WTC11 (cell line): Measurements from ENCODE around the gene BBS9. TPM values are rescaled to one million over a fixed set of nuclear protein-coding genes. Genes with fewer than 3 reads are reported as not detected.
A peak's percentile ranks its signal among the peaks of the same experiment; 100 is the strongest.

Experiments
- ATAC-seq: fragments of 200-7000 bp; cut with Tn5 transposase; 2 replicates; pipeline ENCODE4 v1.10.0; 2021; ENCODE audit warnings: mild to moderate bottlenecking, moderate library complexity
- CTCF ChIA-PET: fragments of 300-600 bp; sonication (Branson Sonifier 250); formaldehyde crosslinking; loops from one replicate; lab custom pipeline; 2021; ENCODE audit warnings: antibody characterized with exemption; lab: Charles Lee
- POLR2A ChIA-PET: fragments of 350-600 bp; sonication (Branson Sonifier 250); formaldehyde crosslinking; loops from one replicate; lab custom pipeline; 2021; ENCODE audit warnings: antibody characterized with exemption; lab: Charles Lee
- DNase-seq: peaks from one replicate; pipeline ENCODE4 v3.0.0; 2021; ENCODE audit warnings: low spot score
- H3K27ac Mint-ChIP-seq: 2 replicates; pipeline ENCODE4 v1.8.0; 2021; ENCODE audit warnings: mixed read lengths
- H3K27me3 Mint-ChIP-seq: 2 replicates; pipeline ENCODE4 v1.8.0; 2021; ENCODE audit warnings: low read depth, mild to moderate bottlenecking, moderate library complexity, mixed read lengths
- H3K36me3 Mint-ChIP-seq: 2 replicates; pipeline ENCODE4 v1.8.0; 2021; ENCODE audit warnings: mixed read lengths
- H3K4me1 Mint-ChIP-seq: 2 replicates; pipeline ENCODE4 v1.8.0; 2022; ENCODE audit warnings: mixed read lengths
- H3K4me3 Mint-ChIP-seq: 2 replicates; pipeline ENCODE4 v1.8.0; 2021; ENCODE audit warnings: mild to moderate bottlenecking, moderate library complexity, mixed read lengths
- H3K9me3 Mint-ChIP-seq: 2 replicates; pipeline ENCODE4 v1.8.0; 2021; ENCODE audit warnings: mixed read lengths
- CREB1 ChIP-seq: sonication (generic); formaldehyde crosslinking; IDR thresholded peaks from 2 replicates; pipeline ENCODE4 v1.8.0; 2023; ENCODE audit warnings: mild to moderate bottlenecking, missing genetic modification reagents
- ETV6 ChIP-seq: sonication (generic); formaldehyde crosslinking; IDR thresholded peaks from 2 replicates; pipeline ENCODE4 v1.8.1; 2022; ENCODE audit warnings: mild to moderate bottlenecking, missing genetic modification reagents
- GABPB1 ChIP-seq: sonication (generic); formaldehyde crosslinking; IDR thresholded peaks from 2 replicates; pipeline ENCODE4 v1.8.1; 2023; ENCODE audit warnings: mild to moderate bottlenecking, missing genetic modification reagents
- GRHL2 ChIP-seq: fragments of 250-450 bp; sonication (Bioruptor Pico); IDR thresholded peaks from 2 replicates; pipeline ENCODE4 v1.8.0; 2022; ENCODE audit warnings: mild to moderate bottlenecking, moderate library complexity; ENCODE audit not compliant: insufficient replicate concordance, severe bottlenecking
- JAZF1 ChIP-seq: fragments of 250-450 bp; sonication (Bioruptor Pico); IDR thresholded peaks from 2 replicates; pipeline ENCODE4 v1.9.0; 2021; ENCODE audit warnings: moderate library complexity, mild to moderate bottlenecking, inconsistent platforms
- JUN ChIP-seq: sonication (generic); formaldehyde crosslinking; IDR thresholded peaks from 2 replicates; pipeline ENCODE4 v1.8.0; 2023; ENCODE audit warnings: mild to moderate bottlenecking, missing genetic modification reagents
- MXD4 ChIP-seq: fragments of 250-450 bp; sonication (Bioruptor Pico); IDR thresholded peaks from 2 replicates; pipeline ENCODE4 v1.8.0; 2021; ENCODE audit warnings: mild to moderate bottlenecking, moderate library complexity, borderline replicate concordance
- NFATC4 ChIP-seq: fragments of 250-450 bp; sonication (Bioruptor Pico); IDR thresholded peaks from 2 replicates; pipeline ENCODE4 v1.9.0; 2021; ENCODE audit warnings: mild to moderate bottlenecking
- NFYB ChIP-seq: sonication (generic); formaldehyde crosslinking; conservative IDR thresholded peaks from 2 replicates; pipeline ENCODE4 v1.8.0; 2022; ENCODE audit warnings: low read depth, missing genetic modification reagents
- NR3C1 ChIP-seq: sonication (generic); formaldehyde crosslinking; conservative IDR thresholded peaks from 2 replicates; pipeline ENCODE4 v1.8.1; 2023; ENCODE audit warnings: low read depth, mild to moderate bottlenecking, missing genetic modification reagents
- RORB ChIP-seq: fragments of 250-450 bp; sonication (Bioruptor Pico); IDR thresholded peaks from 2 replicates; pipeline ENCODE4 v1.9.0; 2021; ENCODE audit warnings: mild to moderate bottlenecking
- SOX15 ChIP-seq: fragments of 250-450 bp; sonication (Bioruptor Pico); IDR thresholded peaks from 2 replicates; pipeline ENCODE4 v1.9.0; 2021; ENCODE audit warnings: mild to moderate bottlenecking
- TP53 ChIP-seq: sonication (generic); formaldehyde crosslinking; IDR thresholded peaks from 2 replicates; pipeline ENCODE4 v1.8.1; 2023; ENCODE audit warnings: mild to moderate bottlenecking, missing genetic modification reagents
- ZBTB43 ChIP-seq: sonication (generic); formaldehyde crosslinking; IDR thresholded peaks from 2 replicates; pipeline ENCODE4 v1.8.1; 2023; ENCODE audit warnings: mild to moderate bottlenecking, missing genetic modification reagents
- ZNF138 ChIP-seq: sonication (generic); formaldehyde crosslinking; conservative IDR thresholded peaks from 2 replicates; pipeline ENCODE4 v1.8.1; 2022; ENCODE audit warnings: mild to moderate bottlenecking, moderate library complexity, missing genetic modification reagents
- ZNF416 ChIP-seq: fragments of 250-450 bp; sonication (Bioruptor Pico); IDR thresholded peaks from 2 replicates; pipeline ENCODE4 v1.9.0; 2021; ENCODE audit warnings: mild to moderate bottlenecking, inconsistent platforms
- ZNF423 ChIP-seq: fragments of 250-450 bp; sonication (Bioruptor Pico); IDR thresholded peaks from 2 replicates; pipeline ENCODE4 v2.1.2; 2022; ENCODE audit warnings: mild to moderate bottlenecking, moderate library complexity
- ZNF671 ChIP-seq: fragments of 250-450 bp; sonication (Bioruptor Pico); IDR thresholded peaks from 2 replicates; pipeline ENCODE4 v1.8.0; 2021; ENCODE audit warnings: mild to moderate bottlenecking
- ZSCAN18 ChIP-seq: fragments of 250-450 bp; sonication (Bioruptor Pico); IDR thresholded peaks from 2 replicates; pipeline ENCODE4 v2.1.2; 2022; ENCODE audit warnings: mild to moderate bottlenecking, moderate library complexity
- total RNA-seq: library from RNA; stranded (reverse); gene quantifications from 3 replicates; pipeline ENCODE4 v1.2.3, GENCODE V29; 2021
- TF ChIP-seq, protein P1 (sequence below): sonication (generic); formaldehyde crosslinking; IDR thresholded peaks from 2 replicates; pipeline ENCODE4 v1.8.0; 2022; ENCODE audit warnings: mild to moderate bottlenecking, missing genetic modification reagents
- TF ChIP-seq, protein P2 (sequence below): sonication (generic); formaldehyde crosslinking; IDR thresholded peaks from 2 replicates; pipeline ENCODE4 v1.8.0; 2022; ENCODE audit warnings: missing genetic modification reagents

The BBS9 gene
- total RNA-seq, 1 experiment from 2014 or later: 56.6 TPM

GRCh38 chr7:33412331-33412730 is 283.0 kb downstream of the BBS9 start:
- Mint-ChIP-seq H3K27ac (no peak overlapping the region), H3K36me3 (peaks cover 25% of the 10 kb centered on the region), H3K27me3 (no peaks in the 10 kb centered on the region; the same call in 1 of the 2 replicates), H3K4me1 (no peaks in the 10 kb centered on the region; the same call in 1 of the 2 replicates)
- DNase-seq: no peak
- POLR2A ChIA-PET: no interaction called here
- CTCF ChIA-PET: no interaction called here
- no peak for ATAC-seq
- TF ChIP-seq CREB1 (CRISPR knock-in tag): no peak
- TF ChIP-seq NFATC4: no peak
- TF ChIP-seq MXD4 (CRISPR knock-in tag): no peak
- TF ChIP-seq JUN (CRISPR knock-in tag): no peak
- TF ChIP-seq ZNF423: no peak
- TF ChIP-seq ZSCAN18: no peak
- no peak for TF ChIP-seq NR3C1 (CRISPR knock-in tag)
- no peak for TF ChIP-seq ETV6 (CRISPR knock-in tag)
- TF ChIP-seq GABPB1 (CRISPR knock-in tag): no peak
- TF ChIP-seq GRHL2 (CRISPR knock-in tag): no peak
- no peak for TF ChIP-seq RORB
- no peak for TF ChIP-seq JAZF1 (CRISPR knock-in tag)
- no peak for TF ChIP-seq ZNF416
- TF ChIP-seq ZBTB43 (CRISPR knock-in tag): no peak
- TF ChIP-seq, protein P1, sequence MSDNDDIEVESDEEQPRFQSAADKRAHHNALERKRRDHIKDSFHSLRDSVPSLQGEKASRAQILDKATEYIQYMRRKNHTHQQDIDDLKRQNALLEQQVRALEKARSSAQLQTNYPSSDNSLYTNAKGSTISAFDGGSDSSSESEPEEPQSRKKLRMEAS (CRISPR knock-in tag): no peak
- TF ChIP-seq NFYB: no peak
- no peak for TF ChIP-seq ZNF138 (CRISPR knock-in tag)
- no peak for TF ChIP-seq ZNF671 (CRISPR knock-in tag)
- TF ChIP-seq, protein P2, sequence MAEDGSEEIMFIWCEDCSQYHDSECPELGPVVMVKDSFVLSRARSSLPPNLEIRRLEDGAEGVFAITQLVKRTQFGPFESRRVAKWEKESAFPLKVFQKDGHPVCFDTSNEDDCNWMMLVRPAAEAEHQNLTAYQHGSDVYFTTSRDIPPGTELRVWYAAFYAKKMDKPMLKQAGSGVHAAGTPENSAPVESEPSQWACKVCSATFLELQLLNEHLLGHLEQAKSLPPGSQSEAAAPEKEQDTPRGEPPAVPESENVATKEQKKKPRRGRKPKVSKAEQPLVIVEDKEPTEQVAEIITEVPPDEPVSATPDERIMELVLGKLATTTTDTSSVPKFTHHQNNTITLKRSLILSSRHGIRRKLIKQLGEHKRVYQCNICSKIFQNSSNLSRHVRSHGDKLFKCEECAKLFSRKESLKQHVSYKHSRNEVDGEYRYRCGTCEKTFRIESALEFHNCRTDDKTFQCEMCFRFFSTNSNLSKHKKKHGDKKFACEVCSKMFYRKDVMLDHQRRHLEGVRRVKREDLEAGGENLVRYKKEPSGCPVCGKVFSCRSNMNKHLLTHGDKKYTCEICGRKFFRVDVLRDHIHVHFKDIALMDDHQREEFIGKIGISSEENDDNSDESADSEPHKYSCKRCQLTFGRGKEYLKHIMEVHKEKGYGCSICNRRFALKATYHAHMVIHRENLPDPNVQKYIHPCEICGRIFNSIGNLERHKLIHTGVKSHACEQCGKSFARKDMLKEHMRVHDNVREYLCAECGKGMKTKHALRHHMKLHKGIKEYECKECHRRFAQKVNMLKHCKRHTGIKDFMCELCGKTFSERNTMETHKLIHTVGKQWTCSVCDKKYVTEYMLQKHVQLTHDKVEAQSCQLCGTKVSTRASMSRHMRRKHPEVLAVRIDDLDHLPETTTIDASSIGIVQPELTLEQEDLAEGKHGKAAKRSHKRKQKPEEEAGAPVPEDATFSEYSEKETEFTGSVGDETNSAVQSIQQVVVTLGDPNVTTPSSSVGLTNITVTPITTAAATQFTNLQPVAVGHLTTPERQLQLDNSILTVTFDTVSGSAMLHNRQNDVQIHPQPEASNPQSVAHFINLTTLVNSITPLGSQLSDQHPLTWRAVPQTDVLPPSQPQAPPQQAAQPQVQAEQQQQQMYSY (CRISPR knock-in tag): no peak
- TF ChIP-seq TP53 (CRISPR knock-in tag): no peak
- TF ChIP-seq, all 79 proteins: peak for 0
- Mint-ChIP-seq H3K4me3 (no peak overlapping the region), H3K9me3 (peaks cover 19% of the 10 kb centered on the region)

- Mint-ChIP-seq H3K4me3 (no peak overlapping the region), H3K27me3 (no peaks in the 10 kb centered on the region), H3K36me3 (no peaks in the 10 kb centered on the region), H3K4me1 (peaks cover 14% of the 10 kb centered on the region), H3K27ac (peak overlapping the region; percentile 6; the same call in 1 of the 2 replicates), H3K9me3 (no peaks in the 10 kb centered on the region)
- peak; percentile 95 for ATAC-seq
- TF ChIP-seq ZNF423 (peak; percentile 78; the same call in 1 of the 2 replicates), SOX15 (CRISPR knock-in tag) (no peak)
- POLR2A ChIA-PET: no interaction called here
- CTCF ChIA-PET: interaction anchor here (0.7 to 1.2 kb wide), 2 partner anchors 41 to 84 kb away, joined by 3 to 7 read pairs; no protein-coding TSS in a partner anchor
- peak; percentile 54 for DNase-seq
Observed at GRCh38 chr7:33418251-33418701, 288.9 kb downstream of the BBS9 start.
